HG03521 (cell line): ENCODE data around the gene HMGN3.

Experiments used
- ATAC-seq: cut with Tn5 transposase; IDR thresholded peaks from one replicate; pipeline ENCODE4 v1.9.1; 2021; ENCODE audit warnings: mild to moderate bottlenecking, moderate library complexity; ENCODE audit not compliant: unreplicated experiment

The HMGN3 gene

DNA sequence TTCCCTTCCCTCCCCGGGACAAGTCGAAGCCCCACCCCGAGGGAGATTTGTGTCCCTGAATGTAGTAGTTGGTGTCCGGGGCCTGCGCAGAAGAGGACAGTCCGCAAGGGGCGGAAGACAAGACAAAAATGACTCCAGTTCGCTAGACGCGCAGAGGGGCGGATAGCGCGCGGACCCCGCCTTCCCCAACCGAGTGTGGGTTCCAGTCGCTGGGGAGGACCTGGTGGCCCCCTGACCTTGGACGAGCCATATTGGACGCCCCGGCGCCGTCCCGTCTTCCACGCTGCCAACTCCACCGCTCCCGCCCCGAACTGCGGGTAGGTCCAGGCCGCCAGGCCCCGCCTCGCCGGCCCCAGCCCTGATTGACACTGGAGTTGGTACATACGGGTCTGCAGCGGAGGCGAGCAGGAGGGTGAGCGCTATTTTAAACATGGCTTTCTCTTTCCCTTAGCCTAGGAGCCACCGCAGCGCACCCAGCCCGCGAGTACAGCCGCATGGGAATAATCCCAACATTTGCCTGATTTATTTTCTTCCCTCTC is 802 bp downstream of the HMGN3 start:
- peak; percentile 66 for ATAC-seq

DNA sequence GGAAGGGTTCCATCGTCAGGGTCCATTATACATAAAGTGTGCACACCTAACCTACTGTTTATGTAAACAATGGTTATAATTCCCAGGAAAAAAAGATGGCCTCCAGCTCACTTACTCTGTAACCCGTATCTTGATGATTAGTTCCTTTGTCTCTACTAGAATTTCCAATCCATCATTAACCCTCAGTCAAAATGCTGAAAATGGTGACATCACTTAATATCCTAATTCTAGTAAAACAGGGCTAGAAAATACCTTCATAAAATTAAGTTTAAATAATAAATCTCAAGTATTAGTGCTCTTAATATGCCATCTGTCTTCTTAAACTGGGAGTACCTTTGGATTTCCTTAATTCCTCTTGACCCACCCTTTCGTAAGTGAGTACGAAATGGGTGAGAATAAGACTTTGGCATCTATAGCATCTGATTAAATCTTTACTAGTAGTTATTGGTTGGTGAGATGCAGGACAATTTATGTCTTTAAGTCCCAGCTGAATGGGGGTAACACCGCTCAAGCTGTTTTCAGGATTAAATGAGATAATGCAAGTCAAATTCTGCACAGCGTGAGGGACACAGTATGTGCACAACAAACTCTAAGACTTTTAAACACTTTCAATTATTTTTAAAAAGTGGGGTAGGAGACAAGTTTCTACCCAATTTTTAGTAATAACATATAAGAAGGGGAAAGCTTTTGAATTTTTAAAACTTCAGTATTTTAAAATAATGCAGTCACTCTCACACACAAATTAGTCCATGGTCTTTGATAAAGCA is 1.6 kb downstream of the HMGN3 start:
- no peak for ATAC-seq

DNA sequence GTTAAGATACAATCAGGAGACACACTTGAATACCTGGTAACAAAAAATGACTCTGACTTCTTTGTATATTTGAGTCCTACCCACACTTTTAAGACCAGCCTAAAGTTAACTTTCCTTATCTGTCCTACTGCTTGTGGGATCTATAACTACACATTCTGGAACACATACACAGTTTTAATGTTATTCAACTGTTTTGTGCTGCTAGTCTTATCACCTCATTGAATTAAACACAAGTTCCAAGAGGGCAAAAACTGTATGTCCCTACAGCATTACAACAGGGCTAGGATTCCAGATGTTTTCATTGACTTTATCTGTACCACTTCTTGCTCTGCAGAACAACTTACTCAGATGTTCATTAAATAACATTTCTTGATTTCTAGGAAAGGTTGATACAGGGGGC is 2.8 kb downstream of the HMGN3 start:
- ATAC-seq: no peak

DNA sequence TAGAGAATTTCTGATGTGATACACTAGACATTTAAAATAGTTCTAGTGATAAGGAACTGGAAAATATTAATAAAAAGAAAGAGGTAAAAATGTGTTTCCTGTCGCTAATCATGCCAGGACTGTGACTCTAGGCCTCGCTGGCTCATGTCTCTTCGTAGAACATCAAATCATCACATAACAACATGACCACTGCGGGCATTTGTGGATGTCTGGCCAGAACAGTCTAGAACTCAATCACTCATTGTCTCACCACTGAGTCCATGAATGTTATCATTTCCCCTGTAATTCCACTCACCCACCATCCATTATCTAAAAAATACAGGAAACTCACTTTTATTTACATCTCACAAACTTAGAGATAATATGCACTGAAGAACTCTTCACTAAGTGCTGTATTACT is 3.4 kb downstream of the HMGN3 start:
- no peak for ATAC-seq

DNA sequence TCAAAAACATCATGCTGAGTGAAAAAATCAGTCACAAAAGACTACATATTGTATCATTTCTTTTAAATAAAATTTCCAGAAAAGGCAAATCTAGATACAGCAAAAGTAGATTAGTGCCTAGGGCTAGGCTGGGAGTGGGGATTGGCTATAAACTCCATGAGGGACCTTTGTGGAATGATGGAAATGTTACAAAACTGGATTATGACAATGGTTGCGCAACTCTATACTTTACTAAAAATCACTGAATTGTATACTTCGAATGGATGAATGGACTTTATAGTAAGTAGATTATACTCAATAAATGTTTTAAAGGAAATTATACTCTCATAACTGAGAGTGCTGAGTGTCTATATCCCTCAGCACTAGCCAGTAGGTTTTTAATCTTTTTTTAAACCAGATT is 4.3 kb downstream of the HMGN3 start:
- ATAC-seq: no peak

DNA sequence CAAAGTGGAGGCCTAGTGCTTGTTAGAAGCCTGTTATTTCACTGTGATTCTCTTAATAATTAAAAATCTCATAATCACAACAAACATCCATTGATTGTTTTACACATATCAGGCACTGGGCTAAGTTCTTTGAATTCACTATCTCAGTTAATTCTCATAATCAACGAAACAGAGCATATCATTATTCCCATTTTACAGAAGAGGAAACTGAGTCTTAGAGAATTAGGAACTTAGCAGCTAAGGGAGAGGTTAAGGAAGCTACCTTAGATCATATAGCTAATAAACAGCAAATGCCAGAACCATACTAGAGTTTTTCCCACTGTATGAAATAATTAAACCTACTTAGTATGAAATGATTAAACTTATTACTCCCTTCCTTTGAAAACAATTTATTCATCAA is 7.0 kb downstream of the HMGN3 start:
- no peak for ATAC-seq

DNA sequence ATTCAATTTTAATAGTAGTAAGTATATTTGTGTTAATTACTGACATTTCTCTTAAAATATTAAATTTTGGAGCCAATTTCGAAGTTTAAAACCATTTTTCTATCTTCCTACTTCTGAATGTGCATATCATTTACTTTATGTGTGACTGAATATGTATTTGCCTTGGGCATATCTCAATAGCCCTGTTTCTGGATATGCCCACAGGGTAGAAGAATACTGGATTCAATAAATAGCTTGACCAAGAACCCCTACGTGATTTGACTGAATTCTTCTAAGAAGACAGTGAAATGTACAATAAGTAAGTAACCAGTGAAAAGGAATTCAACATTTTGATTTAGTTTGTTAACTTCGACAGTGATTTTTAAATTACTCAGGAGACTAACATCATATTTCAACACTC is 7.8 kb downstream of the HMGN3 start:
- ATAC-seq: no peak

DNA sequence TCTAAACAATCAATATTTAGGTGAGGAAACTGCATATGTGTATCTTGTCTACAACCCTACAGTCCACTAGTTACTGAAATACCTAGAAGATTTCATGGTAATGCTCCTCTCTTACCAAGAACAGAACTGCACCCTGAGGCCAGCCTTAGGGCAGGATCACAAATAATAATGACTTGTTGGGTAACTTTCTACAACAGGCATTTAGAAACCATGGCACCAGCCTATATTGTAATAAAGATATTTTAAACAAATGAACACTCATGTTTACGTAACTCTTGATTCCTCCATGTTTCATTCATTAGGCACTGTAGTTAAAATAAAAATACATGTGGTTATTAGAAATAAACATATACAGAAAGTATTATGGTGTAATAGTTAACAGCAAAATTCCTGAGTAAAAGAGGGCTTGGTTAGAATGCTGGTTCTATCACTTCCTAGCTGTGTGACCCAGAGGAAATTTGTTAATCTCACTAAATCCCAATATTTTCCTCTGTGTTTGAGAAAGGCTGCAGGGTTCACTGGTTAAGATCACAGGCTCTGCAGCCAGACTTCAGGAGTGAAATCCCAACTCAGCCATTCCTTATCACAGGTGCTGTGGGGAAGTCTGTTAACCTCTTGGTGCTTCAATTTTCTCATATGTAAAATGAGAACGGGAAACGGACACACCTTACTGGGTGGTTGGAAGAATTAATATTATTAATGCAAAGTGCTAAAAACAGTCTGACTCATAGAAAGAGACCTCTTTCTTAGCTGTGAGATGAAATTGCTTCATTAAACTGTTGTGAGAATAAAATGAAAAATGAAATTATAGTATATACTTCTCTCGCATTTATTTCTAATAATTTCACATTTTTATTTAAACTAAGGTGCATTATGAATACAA is 8.5 kb downstream of the HMGN3 start:
- ATAC-seq: no peak

DNA sequence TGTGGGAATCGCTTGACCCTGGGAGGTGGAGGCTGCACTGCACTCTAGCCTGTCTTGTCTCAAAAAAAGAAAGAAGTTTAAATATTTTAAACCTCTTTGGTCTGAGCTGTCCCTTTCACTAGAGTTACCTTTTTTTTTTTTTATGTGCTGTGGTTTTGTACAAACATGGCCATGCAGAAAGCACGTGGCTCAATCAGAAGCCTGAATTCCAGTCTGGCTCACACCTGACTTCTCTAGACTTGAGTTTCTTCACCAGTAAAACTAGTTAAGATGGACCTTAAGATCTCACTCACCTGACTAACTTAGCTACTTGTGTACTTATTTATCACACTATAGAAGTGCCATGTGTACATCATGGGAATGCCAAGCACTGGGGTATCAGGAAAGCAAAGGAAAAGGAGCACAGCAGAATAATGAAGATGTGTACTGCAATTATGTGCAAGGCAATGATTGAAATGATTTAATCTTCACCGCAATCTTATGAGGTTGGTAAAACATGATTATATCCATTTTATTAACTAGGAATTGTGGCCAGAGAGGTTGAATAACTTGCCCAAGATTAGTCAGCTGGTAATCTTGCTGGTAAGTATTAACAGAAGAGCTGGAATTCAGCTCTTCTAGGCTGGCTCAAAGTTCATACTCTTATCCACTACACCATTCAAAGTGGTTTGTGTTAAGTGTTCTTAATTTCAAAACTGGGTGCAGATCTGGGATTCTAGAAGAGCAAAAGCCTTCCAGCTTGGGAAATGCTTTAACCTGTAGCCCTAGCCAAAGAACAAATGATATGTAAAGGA is 10.7 kb downstream of the HMGN3 start:
- no peak for ATAC-seq

DNA sequence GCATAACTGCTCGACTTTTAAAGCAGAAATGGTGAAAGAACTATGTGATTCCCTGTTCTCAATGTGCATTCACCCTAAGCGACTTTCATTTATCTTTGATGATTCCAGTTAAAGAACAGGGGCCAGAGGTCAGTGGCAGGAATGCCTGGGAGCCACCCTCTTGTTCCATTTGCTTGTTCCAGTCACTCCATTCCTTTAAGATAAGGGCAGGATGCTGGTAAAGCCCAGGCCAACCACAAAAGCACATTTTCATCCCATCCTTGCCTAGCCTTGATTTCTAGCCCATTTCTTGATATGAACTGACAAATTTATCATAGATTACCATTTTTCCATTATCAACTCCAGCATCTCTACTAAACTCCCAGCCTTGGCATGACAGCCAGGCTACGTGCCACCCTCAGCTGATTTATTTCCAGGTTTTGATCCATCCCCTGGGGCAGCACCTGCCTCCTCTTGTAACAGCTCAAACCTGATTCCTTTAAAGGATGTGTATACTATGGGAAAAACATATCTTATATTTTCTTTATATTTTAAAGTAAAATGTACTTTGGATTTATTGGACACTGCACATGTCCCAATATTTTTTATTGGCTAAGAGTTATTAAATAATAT is 19.2 kb downstream of the HMGN3 start:
- ATAC-seq: no peak

DNA sequence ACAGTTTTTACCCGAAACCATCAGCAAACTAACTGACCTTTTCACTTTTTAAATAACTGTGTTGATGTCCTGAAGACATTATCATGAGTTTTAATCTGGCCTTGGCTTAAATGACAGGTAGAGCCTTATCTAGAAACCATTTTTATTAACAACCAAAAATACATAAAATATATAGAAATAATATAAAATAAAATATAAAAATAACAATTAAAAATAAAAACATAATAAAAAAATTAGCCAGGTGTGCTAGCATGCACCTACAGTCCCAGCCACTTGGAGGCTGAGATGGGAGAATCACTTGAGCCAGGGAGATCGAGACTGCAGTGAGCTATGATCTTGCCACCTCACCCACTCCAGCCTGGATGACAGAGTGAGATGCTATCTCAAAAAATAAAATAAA is 21.6 kb downstream of the HMGN3 start:
- no peak for ATAC-seq

DNA sequence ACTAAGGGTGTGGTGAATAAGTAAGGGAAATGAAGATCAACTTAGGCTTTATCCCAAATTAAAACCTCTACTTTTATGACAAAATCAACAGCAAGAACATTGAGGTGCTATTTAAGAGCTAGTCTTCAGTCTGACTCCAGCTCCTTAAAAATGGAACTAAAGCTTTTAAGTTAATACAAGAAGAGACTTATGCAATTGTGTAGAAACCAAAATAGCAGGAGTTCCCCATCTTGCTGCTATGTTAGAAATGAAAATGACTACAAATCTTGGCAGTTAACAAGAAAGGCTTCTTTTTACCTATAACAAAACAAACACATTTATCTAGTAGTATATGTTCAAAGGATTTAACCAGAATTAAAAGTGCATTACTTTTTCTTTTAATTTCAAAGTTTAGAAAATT is 25.7 kb downstream of the HMGN3 start:
- ATAC-seq: no peak

DNA sequence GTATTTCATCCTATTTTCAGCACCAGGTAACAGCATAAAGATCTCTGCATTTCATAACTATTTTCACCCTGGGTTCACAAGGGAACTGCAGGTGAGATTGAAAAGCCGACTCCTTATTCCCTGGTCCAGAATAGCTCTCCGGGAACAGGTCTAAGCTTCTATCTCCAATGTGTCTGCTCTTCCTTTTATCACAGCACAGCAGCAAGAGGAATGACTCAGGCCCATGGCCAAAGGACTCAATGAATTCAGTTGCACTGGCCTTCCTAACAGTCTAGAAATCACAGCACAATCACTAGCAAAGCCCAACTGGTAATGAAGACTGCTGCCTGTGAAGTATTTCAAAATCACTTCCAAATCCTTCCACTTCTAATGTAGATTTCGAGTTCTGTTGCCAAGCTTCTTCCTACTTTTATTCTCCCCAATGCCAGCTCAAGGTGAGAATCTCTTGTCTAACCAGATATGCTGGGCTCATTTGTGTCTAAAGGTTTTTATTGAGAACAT is 30.7 kb downstream of the HMGN3 start:
- no peak for ATAC-seq

DNA sequence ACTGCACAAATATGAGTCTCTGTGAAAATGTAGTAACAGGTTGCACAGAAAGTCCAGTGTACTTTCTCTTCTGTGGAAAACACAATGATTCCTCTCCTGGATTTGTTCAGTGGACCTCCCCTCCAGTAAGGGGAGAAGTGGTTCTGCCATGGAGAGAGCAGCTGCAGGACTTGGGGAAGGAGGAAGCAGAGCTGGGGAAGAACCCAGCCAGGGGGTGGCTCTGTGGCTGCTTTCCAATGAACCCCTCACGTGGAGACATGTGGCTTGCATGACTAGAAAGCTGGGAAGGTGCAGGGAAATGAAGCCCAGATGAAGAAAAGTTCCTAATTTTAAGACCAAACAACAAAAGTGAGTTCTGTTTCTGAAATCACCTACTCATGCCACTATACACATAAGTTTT is 31.9 kb downstream of the HMGN3 start:
- ATAC-seq: no peak

DNA sequence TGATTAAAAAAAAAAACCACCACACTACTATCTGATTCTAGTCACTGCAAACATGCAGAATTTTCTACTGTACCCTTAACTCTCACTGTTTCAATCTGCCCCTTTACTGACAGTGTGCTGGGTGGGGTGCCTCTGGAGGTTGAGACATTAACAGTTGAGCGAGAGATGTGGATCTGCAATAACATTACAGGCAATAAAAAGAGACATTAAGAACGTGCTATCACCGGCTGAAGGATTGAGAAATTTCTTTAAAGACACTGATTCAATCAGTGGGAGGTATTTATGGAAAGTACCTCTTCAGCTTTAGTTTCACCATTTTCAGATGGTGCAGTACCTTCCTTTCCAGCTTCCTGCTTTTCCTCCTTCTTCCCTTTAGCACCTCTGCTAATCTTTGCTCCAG is 32.5 kb downstream of the HMGN3 start:
- no peak for ATAC-seq

DNA sequence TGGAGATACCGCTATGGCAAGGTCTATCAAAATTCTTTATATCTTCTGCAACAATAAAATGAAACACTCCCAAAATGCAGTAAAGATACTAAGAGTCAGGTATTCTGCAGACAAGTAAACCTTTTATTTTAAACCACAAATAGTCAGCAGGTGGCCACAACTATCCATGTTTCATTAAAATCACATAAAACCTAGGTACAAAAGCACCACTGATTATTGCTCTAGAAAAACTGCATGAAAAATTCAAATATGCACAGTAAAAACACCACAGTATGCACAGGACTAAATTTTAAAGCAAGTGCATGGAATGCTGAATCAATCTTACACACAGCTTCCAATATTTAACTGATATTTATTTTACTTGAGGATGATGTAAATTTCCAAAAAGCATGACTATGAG is 33.3 kb downstream of the HMGN3 start:
- ATAC-seq: no peak

DNA sequence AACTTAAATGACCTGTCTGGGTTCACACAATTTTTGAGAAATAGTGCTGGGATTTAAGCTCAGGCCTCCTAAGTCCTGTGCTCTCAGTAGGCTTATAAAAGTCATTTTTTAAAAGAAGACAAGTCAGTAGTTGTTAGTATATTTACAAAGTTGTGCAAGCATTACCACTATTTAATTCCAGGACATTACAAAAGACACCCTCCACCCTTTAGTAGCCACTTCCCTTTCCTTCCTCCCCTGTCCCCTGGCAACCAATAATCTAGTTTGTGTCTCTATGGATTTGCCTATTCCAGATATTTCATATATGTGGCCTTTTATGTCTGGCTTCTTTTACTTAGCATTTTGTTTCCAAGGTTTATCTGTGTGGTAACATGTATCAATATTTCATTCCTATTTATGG is 37.6 kb downstream of the HMGN3 start:
- ATAC-seq: no peak

DNA sequence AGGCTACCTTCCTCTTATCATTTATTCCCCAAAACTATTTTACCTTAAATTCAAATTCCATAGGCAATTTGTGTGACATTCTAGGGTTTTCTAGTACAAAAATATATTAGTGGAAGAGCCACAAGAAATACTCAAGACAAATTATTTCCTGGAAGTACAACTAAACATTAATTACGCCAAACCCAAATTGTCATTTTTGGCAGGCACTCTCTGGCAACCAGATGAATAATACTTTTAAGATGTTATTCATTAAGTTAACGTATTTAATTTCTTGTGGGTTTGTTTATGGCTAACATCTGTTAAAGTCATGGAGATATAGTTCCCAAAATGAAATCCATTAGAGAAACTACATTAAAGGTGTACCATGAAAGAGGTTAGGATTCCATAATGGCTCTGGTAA is 40.5 kb downstream of the HMGN3 start:
- ATAC-seq: no peak

DNA sequence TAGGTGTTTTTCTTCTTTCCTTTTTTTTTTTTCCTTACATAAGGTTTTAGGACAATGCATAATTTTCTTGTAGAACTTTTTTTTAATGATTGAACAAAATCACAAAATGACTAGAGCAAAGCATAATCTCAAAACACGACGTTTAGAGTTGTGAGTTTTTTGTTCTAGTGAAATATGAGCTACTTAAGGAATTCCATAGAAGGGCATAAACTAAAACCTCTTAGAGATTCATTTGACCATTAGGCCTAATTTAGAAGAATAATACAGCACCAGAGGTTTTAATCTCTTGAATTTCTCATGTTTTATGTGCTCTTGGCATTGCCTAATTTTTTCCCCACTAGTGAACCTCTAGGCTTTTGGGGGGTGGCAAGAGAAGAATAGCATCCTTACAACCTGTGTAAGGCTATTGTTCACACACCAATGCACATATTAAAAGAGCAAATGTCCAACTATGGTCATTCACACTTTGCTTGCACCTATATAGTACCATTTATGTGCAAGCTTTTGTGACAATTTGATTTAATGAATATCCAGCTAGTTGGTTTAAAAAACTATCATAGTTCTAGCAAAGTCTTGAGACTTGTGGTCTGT is 44.6 kb downstream of the HMGN3 start:
- ATAC-seq: no peak

DNA sequence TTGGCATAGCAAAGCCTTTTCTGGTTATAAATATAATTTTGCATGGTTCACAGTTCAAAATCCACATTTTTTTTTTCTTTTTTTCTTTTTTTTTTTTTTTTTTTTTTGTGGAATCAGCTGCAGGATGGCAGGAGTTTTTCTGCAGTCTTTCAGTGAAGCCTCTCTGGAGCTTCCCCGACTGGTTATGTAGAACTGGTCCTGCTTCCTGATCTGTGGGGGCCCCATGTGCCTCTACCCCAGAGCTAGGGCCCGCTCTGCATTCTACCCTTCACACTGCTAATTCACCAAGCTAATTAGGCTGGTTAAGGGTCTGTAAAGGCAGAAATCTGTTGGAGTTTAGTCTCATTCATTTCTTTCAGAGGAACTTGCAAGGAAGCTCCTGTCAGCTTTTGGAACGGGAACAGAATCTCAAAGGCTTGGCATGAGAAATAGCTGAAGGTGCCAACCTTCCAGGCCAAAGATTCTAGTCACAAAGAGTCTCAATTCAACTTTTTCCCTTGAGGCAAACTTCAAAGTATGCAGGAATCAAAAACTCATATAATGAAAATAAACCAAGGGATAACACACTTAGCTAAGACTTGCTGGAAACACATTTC is 45.5 kb downstream of the HMGN3 start:
- no peak for ATAC-seq
